GM13976 (cell line): ENCODE results near the gene STK10.
"Not testable (repeated sequence)": the region's sequence is repeated elsewhere in the genome, so short reads cannot be mapped to it uniquely, and the experiment has no call there.

Experiments
- DNase-seq: peaks from one replicate; pipeline ENCODE4 v3.0.0; 2012; ENCODE audit warnings: low spot score
- in situ Hi-C: fragments of 300-500 bp; cut with MboI; formaldehyde crosslinking; loops from one replicate; pipeline ENCODE4 v1.12.0; 2022; ENCODE audit warnings: low sequenced_read_pairs, mixed read lengths, inconsistent platforms; ENCODE audit not compliant: unreplicated experiment
- TF ChIP-seq, protein P1 (sequence below): IDR thresholded peaks from 2 replicates; pipeline ENCODE4 v1.5.1; 2012; ENCODE audit warnings: borderline replicate concordance, mild to moderate bottlenecking; ENCODE audit not compliant: insufficient read depth; ENCODE audit errors: extremely low read depth, missing control alignments, control extremely low read depth

Gene STK10

DNA sequence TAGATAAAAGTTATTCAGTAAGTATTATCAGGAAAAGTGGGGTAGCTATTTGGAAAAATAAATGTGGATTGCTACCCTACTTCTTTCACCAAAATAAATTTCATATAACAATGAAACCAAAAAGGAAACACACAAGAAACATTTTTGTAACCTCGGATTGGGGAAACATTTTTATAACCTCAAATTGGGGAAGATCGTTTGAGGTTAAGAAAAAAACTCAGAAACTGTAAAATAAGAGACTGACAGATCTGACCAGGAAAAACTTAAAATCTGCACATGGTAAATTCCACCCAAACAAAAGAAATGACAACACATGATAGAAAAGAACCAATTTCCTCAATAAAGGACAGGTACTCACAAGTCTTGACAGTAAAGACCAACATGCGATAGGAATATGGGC, 19.5 kb upstream of the STK10 start:
- no peak for DNase-seq
- TF ChIP-seq, protein P1, sequence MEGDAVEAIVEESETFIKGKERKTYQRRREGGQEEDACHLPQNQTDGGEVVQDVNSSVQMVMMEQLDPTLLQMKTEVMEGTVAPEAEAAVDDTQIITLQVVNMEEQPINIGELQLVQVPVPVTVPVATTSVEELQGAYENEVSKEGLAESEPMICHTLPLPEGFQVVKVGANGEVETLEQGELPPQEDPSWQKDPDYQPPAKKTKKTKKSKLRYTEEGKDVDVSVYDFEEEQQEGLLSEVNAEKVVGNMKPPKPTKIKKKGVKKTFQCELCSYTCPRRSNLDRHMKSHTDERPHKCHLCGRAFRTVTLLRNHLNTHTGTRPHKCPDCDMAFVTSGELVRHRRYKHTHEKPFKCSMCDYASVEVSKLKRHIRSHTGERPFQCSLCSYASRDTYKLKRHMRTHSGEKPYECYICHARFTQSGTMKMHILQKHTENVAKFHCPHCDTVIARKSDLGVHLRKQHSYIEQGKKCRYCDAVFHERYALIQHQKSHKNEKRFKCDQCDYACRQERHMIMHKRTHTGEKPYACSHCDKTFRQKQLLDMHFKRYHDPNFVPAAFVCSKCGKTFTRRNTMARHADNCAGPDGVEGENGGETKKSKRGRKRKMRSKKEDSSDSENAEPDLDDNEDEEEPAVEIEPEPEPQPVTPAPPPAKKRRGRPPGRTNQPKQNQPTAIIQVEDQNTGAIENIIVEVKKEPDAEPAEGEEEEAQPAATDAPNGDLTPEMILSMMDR = no peak
- in situ Hi-C loops = no loop called here

DNA sequence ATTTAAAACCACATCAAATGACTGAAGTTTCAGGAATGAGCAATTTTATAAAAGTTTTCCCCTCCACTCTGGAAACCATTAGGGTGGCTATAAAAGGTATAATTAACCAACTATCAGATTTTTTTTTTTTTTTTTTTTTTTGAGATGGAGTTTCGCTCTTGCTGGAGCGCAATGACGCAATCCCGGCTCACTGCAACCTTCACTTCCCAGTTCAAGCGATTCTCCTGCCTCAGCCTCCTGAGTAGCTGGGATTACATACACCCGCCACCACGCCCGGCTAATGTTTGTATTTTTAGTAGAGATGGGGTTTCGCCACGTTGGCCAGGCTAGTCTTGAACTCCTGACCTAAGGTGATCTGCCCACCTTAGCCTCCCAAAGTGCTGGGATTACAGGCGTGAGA, 18.0 kb upstream of the STK10 start:
- in situ Hi-C loops, DNase-seq: not testable (repeated sequence)

DNA sequence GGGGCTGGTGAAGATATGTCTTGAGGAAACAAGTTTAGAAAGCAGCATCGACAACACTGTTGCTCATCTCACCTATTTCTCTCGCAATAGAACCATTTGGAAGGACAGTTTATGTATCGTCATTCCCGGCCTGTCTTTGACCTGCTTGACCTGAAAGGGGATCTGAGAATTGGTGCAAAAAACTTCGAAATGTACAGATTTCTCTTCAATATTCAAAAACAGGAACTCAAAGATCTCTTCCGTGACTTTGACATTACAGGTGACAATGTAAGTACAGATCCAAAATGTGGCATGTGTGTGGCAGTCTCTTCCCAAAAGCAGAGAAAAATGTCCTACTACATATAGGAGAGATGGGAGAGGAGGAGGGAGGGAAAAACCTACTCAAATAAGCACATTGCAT, 12.5 kb upstream of the STK10 start:
- DNase-seq = no peak
- in situ Hi-C loops = no loop called here
- TF ChIP-seq, protein P1 = no peak

DNA sequence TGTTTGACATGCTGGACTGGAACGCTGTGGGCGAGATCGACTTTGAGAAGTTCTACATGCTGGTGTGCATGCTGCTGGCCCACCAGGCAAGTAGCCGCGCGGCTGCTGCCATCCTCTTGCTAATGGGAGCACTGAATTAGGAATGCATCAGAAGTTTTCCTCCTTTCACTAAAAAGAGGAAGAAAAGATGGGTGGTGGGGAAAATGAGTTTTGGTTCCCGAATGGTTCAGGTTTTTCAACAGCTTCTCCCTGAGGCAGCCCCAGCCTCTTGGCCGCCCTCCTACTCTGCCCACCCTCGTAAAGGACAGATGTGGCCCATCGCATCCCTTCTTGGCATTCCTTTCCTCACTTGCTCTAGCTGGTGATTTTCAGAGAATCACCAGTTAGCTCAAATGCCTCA, 11.4 kb upstream of the STK10 start:
- in situ Hi-C loops = no loop called here
- TF ChIP-seq, protein P1 = no peak
- no peak for DNase-seq

DNA sequence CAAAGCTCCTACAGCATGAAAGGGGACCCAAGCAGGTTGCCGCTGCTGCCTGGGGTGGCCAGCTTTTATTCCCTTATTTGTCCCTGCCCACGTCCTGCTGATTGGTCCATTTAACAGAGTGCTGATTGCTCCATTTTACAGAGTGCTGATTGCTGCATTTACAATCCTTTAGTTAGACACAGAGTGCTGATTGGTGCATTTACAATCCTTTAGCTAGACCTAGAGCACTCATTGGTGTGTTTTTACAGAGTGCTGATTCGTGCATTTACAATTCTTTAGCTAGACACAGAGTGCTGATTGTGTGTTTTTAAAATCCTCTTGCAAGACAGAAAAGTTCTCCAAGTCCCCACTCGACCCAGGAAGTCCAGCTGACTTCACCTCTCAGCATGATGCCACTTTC, 9.8 kb upstream of the STK10 start:
- in situ Hi-C loops, DNase-seq: not testable (repeated sequence)

DNA sequence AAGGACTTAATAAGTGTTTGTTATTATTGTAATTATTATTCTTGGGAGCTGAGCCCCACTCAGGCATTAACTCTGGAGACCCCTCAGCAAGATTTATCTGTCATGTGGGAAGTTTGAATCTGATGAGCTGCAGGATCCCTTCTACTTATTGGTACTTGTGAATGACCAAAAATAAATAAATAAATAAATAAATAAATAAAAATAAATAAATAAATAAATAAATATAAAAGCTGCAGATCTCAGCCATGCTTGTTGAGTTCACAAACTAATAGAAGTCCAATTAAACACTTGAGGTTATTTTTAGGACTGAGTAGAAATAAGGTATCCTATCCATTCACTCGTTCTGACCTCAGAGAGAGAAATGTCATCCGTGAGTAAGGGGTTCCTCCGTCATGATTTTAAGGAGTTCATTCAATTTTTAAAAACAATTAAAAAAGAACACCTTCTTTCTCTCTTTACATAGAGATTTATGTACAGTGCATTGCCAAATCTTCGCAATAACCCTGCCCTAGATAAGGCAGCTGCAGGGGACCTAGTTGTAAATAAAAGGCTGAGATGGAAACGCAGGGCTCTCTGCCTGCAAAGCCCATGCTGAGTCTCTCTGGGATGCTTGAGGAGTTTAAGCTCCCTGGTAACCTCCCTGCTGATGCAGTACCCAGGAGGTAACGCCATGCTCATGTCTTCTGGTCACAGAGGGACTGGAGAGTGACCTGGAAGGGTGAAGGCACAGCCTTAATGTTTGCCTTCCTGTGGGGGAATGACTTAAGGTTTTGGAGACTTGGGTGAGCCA, 7.2 kb upstream of the STK10 start:
- TF ChIP-seq, protein P1 = no peak
- DNase-seq = no peak
- in situ Hi-C loops = no loop called here

DNA sequence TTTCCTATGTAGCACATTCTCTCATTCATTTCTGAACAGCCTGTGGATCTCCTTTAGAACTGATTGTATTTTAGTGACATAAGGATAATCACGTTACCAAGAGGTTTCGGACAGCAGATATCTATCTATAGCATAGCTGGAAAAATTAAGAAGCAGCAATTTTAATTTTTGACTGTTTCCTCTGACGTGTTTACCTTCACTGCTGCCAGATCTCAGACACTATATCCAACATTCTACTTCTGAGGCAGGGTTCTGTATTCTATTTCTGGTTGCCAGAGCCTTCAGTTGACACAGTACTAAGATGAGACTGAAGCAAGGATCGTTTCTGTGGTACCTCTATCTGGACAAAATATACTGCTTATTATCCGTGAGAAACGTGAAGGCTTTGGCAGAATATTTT, 5.8 kb upstream of the STK10 start, which contains the start of gene EFCAB9:
EFCAB9 (plus strand) TSS at position 301 of the 400 bp plus-strand sequence; CDS start at position 302, 1 bp downstream.
- TF ChIP-seq, protein P1 = no peak
- in situ Hi-C loops = no loop called here
- no peak for DNase-seq
